ENCODE measurements around the gene MARK1. TPM values are rescaled to one million over a fixed set of nuclear protein-coding genes. Genes with fewer than 3 reads are reported as not detected.
A peak's percentile ranks its signal among the peaks of the same experiment; 100 is the strongest.

MARK1 gene
- polyA plus RNA-seq, 1 of the 3 experiments (the other 2 are of a cell fraction), result 3.1 TPM

DNA sequence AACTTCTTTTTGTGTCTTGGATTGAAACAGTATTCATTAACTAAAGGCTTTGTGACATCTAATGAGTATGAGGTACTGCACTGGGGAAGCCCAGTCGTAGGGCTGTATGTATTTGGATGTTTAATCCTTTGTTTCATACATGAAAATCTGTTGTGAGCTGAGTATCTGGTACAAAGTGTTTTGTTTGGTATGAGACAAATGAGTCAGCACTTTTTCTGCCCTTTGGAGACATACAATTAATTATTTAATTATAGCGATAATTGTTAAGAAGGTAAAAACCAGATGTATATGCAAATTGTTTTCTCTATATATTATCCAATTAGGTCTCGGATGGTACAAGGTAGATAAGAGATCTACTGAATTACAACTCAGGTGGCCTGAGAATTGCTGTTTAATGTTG, 36.3 kb downstream of the MARK1 start:
- Histone ChIP-seq H3K9me2 (no peaks in the 10 kb centered on the region), H3K4me2 (no peak overlapping the region), H3K4me3 (ENCODE audit: low read depth in 2 of 2, low read length in 1 of 2) (no peak overlapping the region), H3K4me1 (ENCODE audit: control insufficient read depth in 1 of 2, insufficient read depth in 2 of 2, low read depth in 1 of 2, low read length in 1 of 2) (peaks cover 0 to 12% of the 10 kb centered on the region in 2 experiments; a peak in 2 of 4 replicates), H4K20me1 (ENCODE audit: insufficient read depth) (no peaks in the 10 kb centered on the region), H3K27me3 (ENCODE audit: insufficient read depth) (no peaks in the 10 kb centered on the region), H3K9ac (no peak overlapping the region), H3K9me3 (no peaks in the 10 kb centered on the region), H3K36me3 (replicated peaks in 1 of 2; ENCODE audit: control insufficient read depth in 1 of 2, insufficient read depth in 2 of 2, low read length in 1 of 2) (no peaks in the 10 kb centered on the region), H3K27ac (ENCODE audit: low read depth in 2 of 2, low read length in 1 of 2) (peak overlapping the region in 1 of 2 experiments; percentile 58; a peak in 2 of 4 replicates), H3K79me2 (ENCODE audit: insufficient read depth) (no peaks in the 10 kb centered on the region), H2AFZ (ENCODE audit: low read depth) (no peak overlapping the region), H3F3A (replicated peaks; ENCODE audit: insufficient read depth) (no peaks in the 10 kb centered on the region)
- WGBS (ENCODE audit: low lambda C conversion rate), result 82% methylated on average over 3 of the region's 3 CpGs
- CTCF ChIA-PET, result no interaction called here
- no peak for DNase-seq
- POLR2A ChIA-PET, result no interaction called here
- TF ChIP-seq MXI1 (IDR thresholded peaks at IDR 0.05; ENCODE audit: low read depth, low read length) (no peak), FOXJ3 (CRISPR knock-in tag; IDR thresholded peaks at IDR 0.05) (no peak)

DNA sequence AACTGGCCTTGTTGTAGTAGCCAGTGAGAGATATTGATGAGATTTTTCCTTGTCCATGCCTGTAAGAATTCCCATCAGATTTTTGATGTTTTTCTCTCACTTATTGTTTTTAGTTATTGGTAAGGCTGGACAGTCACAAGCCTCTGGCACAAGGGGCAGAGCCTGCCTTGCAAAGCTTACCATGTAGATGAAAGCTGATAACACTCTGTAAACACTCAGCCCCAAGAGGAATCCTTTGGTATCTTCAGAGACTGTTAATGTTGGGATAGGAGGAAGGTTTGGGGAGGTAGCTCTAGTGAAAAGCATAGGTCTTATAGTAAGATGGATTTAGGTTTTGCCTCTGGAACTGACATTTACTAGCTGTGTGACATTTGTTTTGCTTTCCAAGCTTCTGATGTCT, 37.7 kb downstream of the MARK1 start:
- CTCF ChIA-PET, result interaction anchor here (0.7 to 1.4 kb wide), 4 partner anchors 9 to 20 kb away, joined by 3 read pairs; no protein-coding TSS in a partner anchor
- Histone ChIP-seq H3K27ac (ENCODE audit: low read depth in 2 of 2, low read length in 1 of 2) (peak overlapping the region in 1 of 2 experiments; percentile 11; a peak in 1 of 4 replicates), H3K9ac (no peak overlapping the region), H3K9me2 (no peaks in the 10 kb centered on the region), H3F3A (replicated peaks; ENCODE audit: insufficient read depth) (no peaks in the 10 kb centered on the region), H3K79me2 (ENCODE audit: insufficient read depth) (no peaks in the 10 kb centered on the region), H3K4me1 (ENCODE audit: control insufficient read depth in 1 of 2, insufficient read depth in 2 of 2, low read depth in 1 of 2, low read length in 1 of 2) (peaks cover 0 to 12% of the 10 kb centered on the region in 2 experiments; a peak in 2 of 4 replicates), H2AFZ (ENCODE audit: low read depth) (no peak overlapping the region), H3K27me3 (ENCODE audit: insufficient read depth) (no peaks in the 10 kb centered on the region), H4K20me1 (ENCODE audit: insufficient read depth) (no peaks in the 10 kb centered on the region), H3K36me3 (replicated peaks in 1 of 2; ENCODE audit: control insufficient read depth in 1 of 2, insufficient read depth in 2 of 2, low read length in 1 of 2) (no peaks in the 10 kb centered on the region), H3K4me3 (ENCODE audit: low read depth in 2 of 2, low read length in 1 of 2) (no peak overlapping the region), H3K4me2 (no peak overlapping the region), H3K9me3 (no peaks in the 10 kb centered on the region)
- POLR2A ChIA-PET, result no interaction called here
- no peak for DNase-seq
- TF ChIP-seq NRF1 (IDR thresholded peaks at IDR 0.05; ENCODE audit: low read depth, low read length) (no peak), GATA2 (CRISPR knock-in tag; IDR thresholded peaks at IDR 0.05) (0 out of 2 replicates have a peak, but pooled peaks have one; percentile 16), MEF2A (IDR thresholded peaks at IDR 0.05; ENCODE audit: borderline replicate concordance, low read depth) (no peak)

DNA sequence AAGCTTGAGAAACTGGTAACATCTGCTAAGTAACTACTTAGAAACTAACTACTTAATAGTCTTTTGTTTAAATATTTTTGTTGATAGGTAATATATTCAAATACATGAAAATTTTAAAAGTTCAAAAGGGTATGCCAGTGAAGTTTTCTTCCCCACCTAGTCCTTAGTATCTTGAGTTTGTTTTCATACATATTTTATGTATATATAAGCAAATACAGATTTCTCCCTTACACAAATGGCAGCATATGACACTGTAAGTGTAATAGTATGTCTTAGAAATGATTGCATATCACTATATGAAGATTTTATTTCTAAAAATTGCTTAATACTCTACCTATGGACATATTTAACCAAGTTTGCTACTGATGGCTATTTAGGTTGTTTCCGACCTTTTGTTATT, 38.9 kb downstream of the MARK1 start:
- DNase-seq, result no peak
- Histone ChIP-seq H3K9ac (no peak overlapping the region), H3F3A (replicated peaks; ENCODE audit: insufficient read depth) (no peaks in the 10 kb centered on the region), H3K4me3 (ENCODE audit: low read depth in 2 of 2, low read length in 1 of 2) (no peak overlapping the region), H2AFZ (ENCODE audit: low read depth) (no peak overlapping the region), H3K27ac (ENCODE audit: low read depth in 2 of 2, low read length in 1 of 2) (no peak overlapping the region), H3K9me3 (no peaks in the 10 kb centered on the region), H3K9me2 (no peaks in the 10 kb centered on the region), H3K79me2 (ENCODE audit: insufficient read depth) (no peaks in the 10 kb centered on the region), H3K27me3 (ENCODE audit: insufficient read depth) (no peaks in the 10 kb centered on the region), H4K20me1 (ENCODE audit: insufficient read depth) (no peaks in the 10 kb centered on the region), H3K36me3 (replicated peaks in 1 of 2; ENCODE audit: control insufficient read depth in 1 of 2, insufficient read depth in 2 of 2, low read length in 1 of 2) (no peaks in the 10 kb centered on the region), H3K4me1 (ENCODE audit: control insufficient read depth in 1 of 2, insufficient read depth in 2 of 2, low read depth in 1 of 2, low read length in 1 of 2) (peaks cover 0 to 12% of the 10 kb centered on the region in 2 experiments; a peak in 2 of 4 replicates), H3K4me2 (no peak overlapping the region)
- WGBS (ENCODE audit: low lambda C conversion rate), result 77% methylated on average over 1 of the region's 1 CpG
- ChIA-PET POLR2A (no interaction called here), CTCF (interaction anchor here (0.6 kb wide), 1 partner anchor 133 kb away, joined by 4 read pairs; no protein-coding TSS in a partner anchor)
- no peak for TF ChIP-seq TEAD4 (IDR thresholded peaks at IDR 0.05; ENCODE audit: borderline replicate concordance, insufficient read depth)

DNA sequence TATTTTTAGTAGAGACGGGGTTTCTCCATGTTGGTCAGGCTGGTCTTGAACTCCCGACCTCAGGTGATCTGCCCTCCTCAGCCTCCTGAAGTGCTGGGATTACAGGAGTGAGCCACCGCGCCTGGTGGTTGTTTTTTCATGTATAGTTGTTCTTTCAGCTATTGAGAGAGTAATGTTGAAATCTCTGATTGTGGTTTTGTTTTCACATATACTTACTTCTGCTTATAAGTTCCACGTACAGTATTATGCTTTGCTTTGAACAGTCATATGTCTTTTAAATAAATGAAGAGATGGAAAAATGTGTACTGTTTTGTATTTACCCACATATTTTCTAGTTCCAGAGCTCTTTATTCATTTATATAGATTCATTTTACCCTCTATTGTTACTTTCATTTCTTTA, 44.5 kb downstream of the MARK1 start:
- H3K9me2 ChIP-seq, result no peaks in the 10 kb centered on the region
- no peak overlapping the region for H3K4me2 ChIP-seq
- H3K4me3 ChIP-seq (ENCODE audit: low read depth in 2 of 2, low read length in 1 of 2), result no peak overlapping the region
- no peak overlapping the region for H3K9ac ChIP-seq
- peaks cover 3% of the 10 kb centered on the region for H3F3A ChIP-seq (replicated peaks; ENCODE audit: insufficient read depth)
- no peak overlapping the region for H2AFZ ChIP-seq (ENCODE audit: low read depth)
- TF ChIP-seq MXI1 (IDR thresholded peaks at IDR 0.05; ENCODE audit: low read depth, low read length) (no peak), RCOR1 (IDR thresholded peaks at IDR 0.05; ENCODE audit: low read length) (no peak)
- TF ChIP-seq, protein P1, sequence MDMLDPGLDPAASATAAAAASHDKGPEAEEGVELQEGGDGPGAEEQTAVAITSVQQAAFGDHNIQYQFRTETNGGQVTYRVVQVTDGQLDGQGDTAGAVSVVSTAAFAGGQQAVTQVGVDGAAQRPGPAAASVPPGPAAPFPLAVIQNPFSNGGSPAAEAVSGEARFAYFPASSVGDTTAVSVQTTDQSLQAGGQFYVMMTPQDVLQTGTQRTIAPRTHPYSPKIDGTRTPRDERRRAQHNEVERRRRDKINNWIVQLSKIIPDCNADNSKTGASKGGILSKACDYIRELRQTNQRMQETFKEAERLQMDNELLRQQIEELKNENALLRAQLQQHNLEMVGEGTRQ (IDR thresholded peaks at IDR 0.05; ENCODE audit: borderline replicate concordance, low read depth, low read length), result no peak
- DNase-seq, result no peak
- H3K27ac ChIP-seq (ENCODE audit: low read depth in 2 of 2, low read length in 1 of 2), result no peak overlapping the region
- no peaks in the 10 kb centered on the region for H3K79me2 ChIP-seq (ENCODE audit: insufficient read depth)
- H3K27me3 ChIP-seq (ENCODE audit: insufficient read depth), result no peaks in the 10 kb centered on the region
- H3K36me3 ChIP-seq (replicated peaks in 1 of 2; ENCODE audit: control insufficient read depth in 1 of 2, insufficient read depth in 2 of 2, low read length in 1 of 2), result peaks cover 0 to 3% of the 10 kb centered on the region in 2 experiments
- WGBS (ENCODE audit: low lambda C conversion rate), result 84% methylated on average over 5 of the region's 5 CpGs
- POLR2A ChIA-PET, result no interaction called here
- H4K20me1 ChIP-seq (ENCODE audit: insufficient read depth), result no peaks in the 10 kb centered on the region
- H3K4me1 ChIP-seq (ENCODE audit: control insufficient read depth in 1 of 2, insufficient read depth in 2 of 2, low read depth in 1 of 2, low read length in 1 of 2), result no peaks in the 10 kb centered on the region
- CTCF ChIA-PET, result no interaction called here
- peaks cover 19% of the 10 kb centered on the region; the same call in 1 of the 2 replicates for H3K9me3 ChIP-seq

All from SK-N-SH (cell line).